Measurements from ENCODE around the gene HOXC9. TPM values are rescaled to one million over a fixed set of nuclear protein-coding genes. Genes with fewer than 3 reads are reported as not detected.

Gene HOXC9
- total and polyA plus RNA-seq, 5 experiments from 2014 or later = not detected

Small RNA genes lying within 50 kb of the gene (microRNA-seq; reads per million reads assigned to microRNA genes)
- gene MIR196A2 (ENCODE audit: borderline microRNAs expressed) (not detected), gene MIR615 (ENCODE audit: borderline microRNAs expressed) (not detected)

Other genes with a start within 250 kb of the HOXC9 start
- not detected for gene CISTR, start 248.2 kb upstream of the HOXC9 start, total RNA-seq
- not detected for gene CISTR, start 248.2 kb upstream of the HOXC9 start, polyA plus RNA-seq
- gene HOXC13, start 61.3 kb upstream of the HOXC9 start, total RNA-seq = not detected
- not detected for gene HOXC13, start 61.3 kb upstream of the HOXC9 start, polyA plus RNA-seq
- gene HOXC12, start 45.3 kb upstream of the HOXC9 start, total RNA-seq = not detected
- gene HOXC12, start 45.3 kb upstream of the HOXC9 start, polyA plus RNA-seq = not detected
- not detected for gene HOXC11, start 27.0 kb upstream of the HOXC9 start, total RNA-seq
- gene HOXC11, start 27.0 kb upstream of the HOXC9 start, polyA plus RNA-seq = not detected
- gene HOTAIR, start 25.2 kb upstream of the HOXC9 start, total RNA-seq = not detected
- gene HOTAIR, start 25.2 kb upstream of the HOXC9 start, polyA plus RNA-seq = not detected
- gene HOXC10, start 15.0 kb upstream of the HOXC9 start, total RNA-seq = not detected
- not detected for gene HOXC10, start 15.0 kb upstream of the HOXC9 start, polyA plus RNA-seq
- not detected for gene HOXC8, start 8.8 kb downstream of the HOXC9 start, total RNA-seq
- not detected for gene HOXC8, start 8.8 kb downstream of the HOXC9 start, polyA plus RNA-seq
- not detected for gene HOXC6, start 28.3 kb downstream of the HOXC9 start, total RNA-seq
- gene HOXC6, start 28.3 kb downstream of the HOXC9 start, polyA plus RNA-seq = not detected
- not detected for gene HOXC5, start 32.9 kb downstream of the HOXC9 start, total RNA-seq
- gene HOXC5, start 32.9 kb downstream of the HOXC9 start, polyA plus RNA-seq = not detected
- gene HOXC4, start 53.7 kb downstream of the HOXC9 start, total RNA-seq = under 1 TPM; 0.63 to 0.65 TPM
- under 1 TPM in 2 of 3 donors, not detected in 1; 0.25 to 0.43 TPM for gene HOXC4, start 53.7 kb downstream of the HOXC9 start, polyA plus RNA-seq
- 10 to 100 TPM; 21.0 to 22.0 TPM for gene SMUG1, start 188.8 kb downstream of the HOXC9 start, total RNA-seq
- gene SMUG1, start 188.8 kb downstream of the HOXC9 start, polyA plus RNA-seq = 10 to 100 TPM; 15.4 to 23.6 (median 17.6) TPM